Neural progenitor cell (in vitro differentiated cells): ENCODE measurements around the gene ERN1. TPM values are rescaled to one million over a fixed set of nuclear protein-coding genes. Genes with fewer than 3 reads are reported as not detected.

Experiments used
- DNase-seq: peaks from one replicate; pipeline ENCODE4 v3.0.0-alpha.2; 2016; ENCODE audit warnings: low spot score
- H2AFZ ChIP-seq: fragments of 200-600 bp; sonication (generic); replicated peaks from 2 replicates; pipeline ENCODE4 v1.6.1; 2016; ENCODE audit warnings: antibody characterized with exemption
- H3F3A ChIP-seq: fragments of 200-600 bp; sonication (generic); 2 replicates; pipeline ENCODE4 v1.6.1; 2016; ENCODE audit warnings: antibody characterized with exemption, low read depth
- H3K27ac ChIP-seq: fragments of 200-600 bp; sonication (generic); 2 replicates; pipeline ENCODE4 v1.5.1; 2016; ENCODE audit warnings: mild to moderate bottlenecking
- H3K27me3 ChIP-seq: fragments of 200-600 bp; sonication (generic); 2 replicates; pipeline ENCODE4 v1.6.1; 2016; ENCODE audit warnings: mild to moderate bottlenecking, moderate library complexity
- H3K36me3 ChIP-seq: fragments of 200-600 bp; sonication (generic); 2 replicates; pipeline ENCODE4 v1.5.1; 2016
- H3K4me1 ChIP-seq: fragments of 200-600 bp; sonication (generic); 2 replicates; pipeline ENCODE4 v1.6.1; 2016; ENCODE audit warnings: mixed run types
- H3K4me2 ChIP-seq: fragments of 200-600 bp; sonication (generic); 2 replicates; pipeline ENCODE4 v1.6.1; 2016
- H3K4me3 ChIP-seq: fragments of 200-600 bp; sonication (generic); 2 replicates; pipeline ENCODE4 v1.5.1; 2016
- H3K79me2 ChIP-seq: fragments of 200-600 bp; sonication (generic); 2 replicates; pipeline ENCODE4 v1.6.1; 2016; ENCODE audit warnings: low read depth
- H3K9ac ChIP-seq: fragments of 200-600 bp; sonication (generic); 2 replicates; pipeline ENCODE4 v1.6.1; 2016
- H3K9me3 ChIP-seq: fragments of 200-600 bp; sonication (generic); 2 replicates; pipeline ENCODE4 v1.5.1; 2016; ENCODE audit warnings: low read depth
- H4K20me1 ChIP-seq: fragments of 200-600 bp; sonication (generic); 2 replicates; pipeline ENCODE4 v1.6.1; 2016; ENCODE audit warnings: low read depth
- H3K27ac Mint-ChIP-seq: 3 replicates; pipeline ENCODE4 v1.8.0; 2021; ENCODE audit warnings: mixed read lengths
- H3K27me3 Mint-ChIP-seq: 2 replicates; pipeline ENCODE4 v1.8.0; 2022; ENCODE audit warnings: low read depth, mild to moderate bottlenecking, inconsistent platforms, moderate library complexity, mixed read lengths; ENCODE audit not compliant: insufficient read depth
- H3K36me3 Mint-ChIP-seq: 3 replicates; pipeline ENCODE4 v1.8.0; 2021; ENCODE audit warnings: mixed read lengths
- H3K4me1 Mint-ChIP-seq: 3 replicates; pipeline ENCODE4 v1.8.0; 2021; ENCODE audit warnings: mixed read lengths
- H3K4me3 Mint-ChIP-seq: 3 replicates; pipeline ENCODE4 v1.8.0; 2021; ENCODE audit warnings: mild to moderate bottlenecking, moderate library complexity, mixed read lengths
- H3K9me3 Mint-ChIP-seq: 3 replicates; pipeline ENCODE4 v1.8.0; 2020; ENCODE audit warnings: mixed read lengths
- EZH2 ChIP-seq: fragments of 200-600 bp; sonication (generic); IDR thresholded peaks from 2 replicates; pipeline ENCODE4 v1.6.1; 2017; ENCODE audit warnings: antibody characterized with exemption, mild to moderate bottlenecking, moderate library complexity
- EZH2phosphoT487 ChIP-seq: fragments of 200-600 bp; sonication (generic); IDR thresholded peaks from 2 replicates; pipeline ENCODE4 v1.6.1; 2017; ENCODE audit warnings: antibody characterized with exemption
- total RNA-seq: library from RNA; depleted of rRNA; stranded (reverse); fragments of >200 nt; gene quantifications from 2 replicates; pipeline ENCODE4 v1.2.3, GENCODE V29; 2015; ENCODE audit warnings: low replicate concordance
- TF ChIP-seq, protein P1 (sequence below): fragments of 200-600 bp; sonication (generic); IDR thresholded peaks from 2 replicates; pipeline ENCODE4 v1.5.1; 2017; ENCODE audit warnings: antibody characterized with exemption, mild to moderate bottlenecking

ERN1 gene
- total RNA-seq, 1 donor from 2014 or later, result 2.4 TPM

DNA sequence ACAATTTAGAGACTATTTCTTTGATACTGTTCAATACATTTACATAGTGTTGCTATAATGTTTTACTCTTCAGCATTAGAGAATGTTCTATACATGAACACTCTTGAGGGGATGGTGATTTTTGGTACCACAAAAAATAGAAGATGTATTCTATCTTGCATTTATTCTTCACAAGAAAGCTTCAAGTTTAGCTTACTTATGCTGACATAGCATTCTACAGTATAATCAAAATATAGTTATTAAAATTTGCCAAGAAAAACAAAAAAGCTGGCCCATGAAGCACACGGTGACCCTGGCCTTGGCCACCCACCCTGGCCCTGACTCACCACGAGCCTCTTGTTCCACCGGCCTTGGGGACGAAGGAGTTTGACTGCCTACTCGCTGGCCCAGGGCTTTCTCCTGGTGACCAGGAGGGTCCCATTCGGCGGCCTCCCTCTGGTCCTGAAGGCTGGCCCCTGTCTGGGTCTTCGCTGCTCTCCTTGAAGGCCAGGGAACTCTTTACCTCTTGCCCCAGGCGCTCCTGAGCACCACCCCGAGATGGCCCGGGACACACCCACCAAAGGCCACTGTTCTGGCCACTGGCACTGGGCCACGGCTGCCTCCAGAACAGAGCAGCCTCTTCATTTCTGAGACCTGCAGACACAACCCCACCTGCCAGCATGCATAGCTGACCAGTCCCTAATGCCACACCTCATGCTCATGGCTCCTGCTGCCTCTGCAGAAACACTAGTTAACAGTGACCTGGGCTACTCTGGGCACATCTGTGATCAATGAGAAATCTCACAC lies 87.1 kb downstream of the ERN1 start:
- H3K9me3 ChIP-seq, result no peaks in the 10 kb centered on the region
- DNase-seq, result no peak
- no peak overlapping the region for H3K9ac ChIP-seq
- H3K79me2 ChIP-seq, result no peaks in the 10 kb centered on the region
- no peaks in the 10 kb centered on the region for H3K9me3 Mint-ChIP-seq
- H4K20me1 ChIP-seq, result no peaks in the 10 kb centered on the region
- peaks cover 5% of the 10 kb centered on the region for H3K27me3 Mint-ChIP-seq
- TF ChIP-seq, protein P1, sequence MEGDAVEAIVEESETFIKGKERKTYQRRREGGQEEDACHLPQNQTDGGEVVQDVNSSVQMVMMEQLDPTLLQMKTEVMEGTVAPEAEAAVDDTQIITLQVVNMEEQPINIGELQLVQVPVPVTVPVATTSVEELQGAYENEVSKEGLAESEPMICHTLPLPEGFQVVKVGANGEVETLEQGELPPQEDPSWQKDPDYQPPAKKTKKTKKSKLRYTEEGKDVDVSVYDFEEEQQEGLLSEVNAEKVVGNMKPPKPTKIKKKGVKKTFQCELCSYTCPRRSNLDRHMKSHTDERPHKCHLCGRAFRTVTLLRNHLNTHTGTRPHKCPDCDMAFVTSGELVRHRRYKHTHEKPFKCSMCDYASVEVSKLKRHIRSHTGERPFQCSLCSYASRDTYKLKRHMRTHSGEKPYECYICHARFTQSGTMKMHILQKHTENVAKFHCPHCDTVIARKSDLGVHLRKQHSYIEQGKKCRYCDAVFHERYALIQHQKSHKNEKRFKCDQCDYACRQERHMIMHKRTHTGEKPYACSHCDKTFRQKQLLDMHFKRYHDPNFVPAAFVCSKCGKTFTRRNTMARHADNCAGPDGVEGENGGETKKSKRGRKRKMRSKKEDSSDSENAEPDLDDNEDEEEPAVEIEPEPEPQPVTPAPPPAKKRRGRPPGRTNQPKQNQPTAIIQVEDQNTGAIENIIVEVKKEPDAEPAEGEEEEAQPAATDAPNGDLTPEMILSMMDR, result no peak
- no peak for TF ChIP-seq EZH2
- TF ChIP-seq EZH2phosphoT487, result no peak
- H3K27me3 ChIP-seq, result no peaks in the 10 kb centered on the region
- H3K36me3 ChIP-seq, result no peaks in the 10 kb centered on the region
- peaks cover 9% of the 10 kb centered on the region for H3K36me3 Mint-ChIP-seq
- H3K4me3 ChIP-seq, result no peak overlapping the region
- H3K27ac ChIP-seq, result no peak overlapping the region
- no peak overlapping the region for H2AFZ ChIP-seq
- H3K27ac Mint-ChIP-seq, result no peak overlapping the region
- no peaks in the 10 kb centered on the region for H3K4me1 Mint-ChIP-seq
- no peak overlapping the region for H3K4me2 ChIP-seq
- H3F3A ChIP-seq, result no peaks in the 10 kb centered on the region
- H3K4me1 ChIP-seq, result peaks cover 6% of the 10 kb centered on the region
- no peak overlapping the region for H3K4me3 Mint-ChIP-seq

- no peaks in the 10 kb centered on the region for H3K79me2 ChIP-seq
- no peaks in the 10 kb centered on the region for H4K20me1 ChIP-seq
- H3K27ac ChIP-seq, result no peak overlapping the region
- TF ChIP-seq EZH2 (no peak), EZH2phosphoT487 (no peak)
- TF ChIP-seq, protein P1, result no peak
- no peaks in the 10 kb centered on the region for H3K36me3 ChIP-seq
- H3K4me1 Mint-ChIP-seq, result no peaks in the 10 kb centered on the region
- no peak for DNase-seq
- H2AFZ ChIP-seq, result no peak overlapping the region
- peaks cover 7% of the 10 kb centered on the region for H3K27me3 Mint-ChIP-seq
- no peak overlapping the region for H3K27ac Mint-ChIP-seq
- H3K9me3 Mint-ChIP-seq, result no peaks in the 10 kb centered on the region
- no peak overlapping the region for H3K4me2 ChIP-seq
- H3K9ac ChIP-seq, result no peak overlapping the region
- H3K36me3 Mint-ChIP-seq, result peaks cover 9% of the 10 kb centered on the region
- no peaks in the 10 kb centered on the region for H3F3A ChIP-seq
- H3K4me1 ChIP-seq, result peaks cover 6% of the 10 kb centered on the region
- no peaks in the 10 kb centered on the region for H3K27me3 ChIP-seq
- no peak overlapping the region for H3K4me3 Mint-ChIP-seq
- H3K4me3 ChIP-seq, result no peak overlapping the region
- no peaks in the 10 kb centered on the region for H3K9me3 ChIP-seq
These were observed 88.0 kb downstream of the ERN1 start for GRCh38 chr17:64041912-64042311.

DNA sequence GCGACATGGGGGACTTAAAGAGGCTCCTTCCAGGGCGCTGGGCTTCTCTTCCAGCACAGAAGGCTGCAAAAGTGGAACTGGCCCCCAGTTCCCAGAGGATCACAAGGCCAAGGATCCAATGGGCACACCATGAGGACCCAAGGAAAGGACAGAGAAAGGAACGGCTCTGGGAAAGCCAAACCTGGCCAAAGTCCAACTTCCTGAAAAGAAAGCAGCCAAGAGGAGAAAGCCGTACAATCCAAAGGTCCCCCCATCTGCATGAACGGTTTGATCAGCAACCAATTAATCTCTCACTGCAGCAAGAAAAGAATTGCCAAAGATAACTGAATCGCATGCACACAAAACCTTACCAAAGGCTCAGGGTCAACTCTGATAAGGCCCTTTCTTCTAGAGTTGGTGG lies 89.7 kb downstream of the ERN1 start:
- Histone ChIP-seq H3K9me3 (no peaks in the 10 kb centered on the region), H3K27me3 (no peaks in the 10 kb centered on the region), H3K9ac (no peak overlapping the region), H3K4me1 (peaks cover 6% of the 10 kb centered on the region), H3K27ac (no peak overlapping the region), H4K20me1 (no peaks in the 10 kb centered on the region), H2AFZ (no peak overlapping the region), H3K4me3 (no peak overlapping the region), H3K36me3 (no peaks in the 10 kb centered on the region), H3K79me2 (no peaks in the 10 kb centered on the region), H3K4me2 (no peak overlapping the region), H3F3A (no peaks in the 10 kb centered on the region)
- Mint-ChIP-seq H3K27ac (no peak overlapping the region), H3K4me1 (peaks cover under 1% of the 10 kb centered on the region), H3K9me3 (no peaks in the 10 kb centered on the region), H3K36me3 (peaks cover 9% of the 10 kb centered on the region), H3K27me3 (peaks cover 10% of the 10 kb centered on the region), H3K4me3 (no peak overlapping the region)
- DNase-seq, result no peak
- TF ChIP-seq EZH2phosphoT487 (no peak), EZH2 (no peak)
- TF ChIP-seq, protein P1, result no peak
